HG02798 (cell line): Measurements from ENCODE around the gene KLHDC1.
"Not testable (repeated sequence)": the region's sequence is repeated elsewhere in the genome, so short reads cannot be mapped to it uniquely, and the experiment has no call there.

Experiments
- ATAC-seq: cut with Tn5 transposase; IDR thresholded peaks from one replicate; pipeline ENCODE4 v1.9.1; 2021; ENCODE audit warnings: mild to moderate bottlenecking; ENCODE audit not compliant: unreplicated experiment, poor library complexity

Gene KLHDC1

DNA sequence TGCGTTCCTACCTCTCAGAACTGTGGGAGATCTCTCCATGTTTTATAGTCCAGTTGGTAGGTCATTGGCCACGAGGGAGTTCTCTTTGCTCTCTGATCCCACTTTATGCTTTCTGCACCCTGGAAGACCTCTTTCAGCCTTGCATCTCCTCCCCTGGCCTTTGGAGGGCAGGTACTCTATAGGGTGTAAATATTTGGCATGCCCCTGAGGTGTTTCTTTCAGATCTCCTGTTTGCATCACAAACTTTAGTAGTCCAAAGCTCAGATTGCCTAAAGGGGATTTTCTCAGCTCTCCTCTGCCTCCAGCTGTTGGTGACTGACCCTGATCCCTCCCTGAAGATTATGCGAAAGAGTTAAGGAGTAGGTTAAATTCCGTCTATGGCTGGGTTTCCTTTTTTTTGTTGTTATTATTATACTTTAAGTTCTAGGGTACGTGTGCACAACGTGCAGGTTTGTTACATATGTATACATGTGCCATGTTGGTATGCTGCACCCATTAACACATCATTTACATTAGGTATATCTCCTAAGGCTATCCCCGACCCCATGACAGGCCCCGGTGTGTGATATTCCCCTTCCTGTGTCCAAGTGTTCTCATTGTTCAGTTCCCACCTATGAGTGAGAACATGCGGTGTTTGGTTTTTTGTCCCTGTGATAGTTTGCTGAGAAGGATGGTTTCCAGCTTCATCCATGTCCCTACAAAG lies 29.0 kb downstream of the KLHDC1 start:
- ATAC-seq, result not testable (repeated sequence)

DNA sequence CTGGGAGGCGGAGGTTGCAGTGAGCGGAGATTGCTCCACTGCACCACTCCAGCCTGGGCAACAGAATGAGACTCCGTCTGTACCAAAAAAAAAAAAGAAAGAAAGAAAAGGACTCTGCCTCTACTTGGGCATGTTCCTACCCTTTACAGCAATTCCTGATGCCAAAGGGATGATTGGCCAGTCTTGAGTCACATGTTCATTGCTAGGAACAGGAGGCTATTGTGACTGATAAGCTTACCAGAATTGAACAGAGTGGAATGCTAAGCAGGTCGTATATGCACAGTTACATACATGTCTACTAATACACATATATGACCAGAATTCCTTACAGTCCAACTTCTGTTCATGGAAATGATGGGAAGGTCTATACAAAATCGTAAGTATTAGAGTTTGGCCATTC lies 34.3 kb downstream of the KLHDC1 start:
- ATAC-seq, result no peak

DNA sequence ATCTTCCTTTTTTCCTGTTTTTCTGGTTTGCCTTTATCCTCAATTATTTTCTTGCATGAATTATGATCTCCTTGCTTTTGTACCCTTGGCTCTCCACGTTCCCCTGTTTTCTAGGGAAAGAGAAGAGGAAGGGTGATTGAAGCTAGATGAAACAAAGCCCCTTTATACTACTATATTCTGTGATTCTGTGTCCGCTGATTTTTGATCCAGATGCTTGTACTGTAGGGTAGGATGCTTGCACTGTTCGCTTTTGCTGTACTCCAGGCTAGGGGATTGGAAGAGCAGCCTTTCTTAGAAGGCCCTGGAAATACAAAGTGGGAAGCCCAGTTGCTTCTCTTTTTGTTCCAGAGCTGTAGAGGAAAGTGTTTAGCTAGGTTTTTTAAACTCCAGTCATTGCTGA lies 40.0 kb downstream of the KLHDC1 start:
- no peak for ATAC-seq

DNA sequence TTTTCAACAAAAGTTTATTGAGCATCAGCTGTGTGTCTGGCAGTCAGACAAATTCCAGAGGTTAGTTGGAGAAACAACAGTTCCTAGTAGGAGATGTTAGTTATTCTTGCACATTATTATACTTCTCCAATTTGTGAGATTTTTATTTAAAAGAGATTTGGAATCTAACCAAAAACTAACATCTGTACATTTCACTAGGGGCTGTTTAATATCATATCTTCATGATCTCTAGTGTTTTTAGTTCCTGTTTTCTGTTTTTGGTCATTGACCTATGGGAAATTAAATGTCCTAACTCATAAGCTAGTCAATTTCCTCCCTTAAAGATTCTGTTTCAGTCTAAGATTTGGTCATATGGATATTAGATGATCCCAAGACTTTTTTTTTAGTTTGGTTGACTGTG lies 40.9 kb downstream of the KLHDC1 start:
- no peak for ATAC-seq

DNA sequence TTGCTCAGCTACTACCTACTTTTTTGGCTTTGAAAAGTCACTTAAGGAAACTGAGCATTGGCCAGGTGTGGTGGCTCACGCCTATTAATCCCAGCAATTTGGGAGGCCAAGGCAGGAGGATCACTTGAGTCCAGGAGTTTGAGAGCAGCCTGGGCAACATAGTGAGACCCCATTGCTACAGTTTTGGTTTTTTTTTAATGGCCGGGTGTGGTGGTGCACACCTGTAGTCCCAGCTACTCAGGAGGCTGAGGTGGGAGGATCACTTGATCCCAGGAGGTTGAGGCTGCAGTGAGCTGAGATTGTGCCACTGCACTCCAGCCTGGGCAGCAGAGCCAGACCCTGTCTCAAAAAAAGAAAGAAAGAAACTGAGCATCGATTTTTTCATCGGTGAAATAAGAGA lies 42.7 kb downstream of the KLHDC1 start:
- ATAC-seq, result not testable (repeated sequence)

DNA sequence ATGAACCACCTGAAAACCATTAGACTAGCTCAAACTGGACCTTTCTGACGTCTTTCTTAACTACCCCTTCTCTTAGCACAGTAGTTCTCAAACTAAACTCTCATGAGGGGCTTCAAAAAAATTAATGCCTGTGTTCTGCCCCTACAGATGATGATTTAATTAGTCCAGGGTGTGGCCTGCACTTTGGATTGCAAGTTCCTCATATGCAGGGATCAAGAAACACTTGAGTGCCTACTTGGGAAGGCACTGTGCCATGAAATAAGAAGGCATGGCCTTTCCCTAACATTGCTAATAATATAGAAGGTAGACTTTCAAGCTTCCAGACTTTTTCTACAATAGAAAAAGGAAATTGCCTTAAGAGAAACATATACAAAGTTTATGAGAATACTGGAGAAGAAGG lies 52.3 kb downstream of the KLHDC1 start:
- no peak for ATAC-seq

DNA sequence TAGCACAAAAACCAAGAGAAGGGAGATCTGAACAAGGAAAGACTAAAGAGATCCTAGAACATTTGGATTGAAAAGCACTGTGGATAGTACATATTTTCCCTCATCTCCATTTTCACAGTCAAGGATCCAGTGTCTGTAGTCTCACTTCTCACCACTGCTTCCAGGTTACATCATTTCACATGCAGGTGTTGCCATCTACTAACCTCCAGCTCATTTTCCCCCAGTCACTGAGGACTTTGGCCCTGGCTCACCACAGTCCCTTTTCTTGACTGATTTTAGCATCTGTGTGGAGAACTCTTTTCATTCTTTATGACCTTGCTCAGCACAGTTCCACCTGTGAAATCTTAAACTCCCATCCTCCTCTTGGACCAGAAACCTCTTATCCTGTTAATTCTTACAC lies 53.6 kb downstream of the KLHDC1 start:
- not testable (repeated sequence) for ATAC-seq

DNA sequence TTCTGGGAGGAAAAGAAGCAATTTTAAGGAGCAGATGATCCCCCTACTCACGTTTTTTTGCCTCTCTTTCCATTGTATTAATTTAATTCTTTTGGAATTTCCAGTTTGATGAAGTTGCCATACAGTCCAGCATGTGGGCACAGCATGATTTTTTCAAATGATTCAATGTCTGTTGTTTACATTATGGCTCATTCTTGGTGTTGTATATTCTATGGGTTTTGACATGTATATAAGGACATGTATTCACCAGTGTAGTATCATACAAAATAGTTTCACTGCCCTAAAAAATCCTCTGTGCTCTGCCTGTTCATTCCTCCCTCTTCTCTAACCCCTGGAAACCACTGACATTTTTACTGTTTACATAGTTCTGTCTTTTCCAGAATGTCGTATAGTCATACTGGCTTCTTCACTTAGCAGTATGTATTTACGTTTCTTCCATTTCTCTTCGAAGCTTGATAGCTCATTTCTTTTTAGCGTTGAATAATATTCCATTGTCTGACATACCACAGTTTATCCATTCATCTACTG lies 61.7 kb downstream of the KLHDC1 start:
- ATAC-seq, result no peak

DNA sequence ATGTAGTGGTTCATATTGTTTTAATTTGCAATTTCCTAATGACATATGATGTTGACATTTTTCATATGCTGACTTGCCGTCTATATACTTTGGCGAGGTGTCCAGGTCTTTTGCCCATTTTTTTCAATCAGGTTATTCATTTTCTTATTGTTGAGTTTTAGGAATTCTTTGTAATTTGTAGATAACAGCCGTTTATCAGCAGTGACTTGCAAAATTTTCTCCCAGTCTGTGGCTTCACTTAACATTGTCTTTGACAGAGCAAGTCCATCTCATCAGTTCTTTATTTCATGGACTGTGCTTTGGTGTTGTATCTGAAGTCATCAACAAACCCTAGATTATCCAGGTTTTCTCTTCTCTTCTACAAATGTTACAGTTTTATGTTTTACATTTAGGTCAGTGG lies 62.5 kb downstream of the KLHDC1 start:
- no peak for ATAC-seq

DNA sequence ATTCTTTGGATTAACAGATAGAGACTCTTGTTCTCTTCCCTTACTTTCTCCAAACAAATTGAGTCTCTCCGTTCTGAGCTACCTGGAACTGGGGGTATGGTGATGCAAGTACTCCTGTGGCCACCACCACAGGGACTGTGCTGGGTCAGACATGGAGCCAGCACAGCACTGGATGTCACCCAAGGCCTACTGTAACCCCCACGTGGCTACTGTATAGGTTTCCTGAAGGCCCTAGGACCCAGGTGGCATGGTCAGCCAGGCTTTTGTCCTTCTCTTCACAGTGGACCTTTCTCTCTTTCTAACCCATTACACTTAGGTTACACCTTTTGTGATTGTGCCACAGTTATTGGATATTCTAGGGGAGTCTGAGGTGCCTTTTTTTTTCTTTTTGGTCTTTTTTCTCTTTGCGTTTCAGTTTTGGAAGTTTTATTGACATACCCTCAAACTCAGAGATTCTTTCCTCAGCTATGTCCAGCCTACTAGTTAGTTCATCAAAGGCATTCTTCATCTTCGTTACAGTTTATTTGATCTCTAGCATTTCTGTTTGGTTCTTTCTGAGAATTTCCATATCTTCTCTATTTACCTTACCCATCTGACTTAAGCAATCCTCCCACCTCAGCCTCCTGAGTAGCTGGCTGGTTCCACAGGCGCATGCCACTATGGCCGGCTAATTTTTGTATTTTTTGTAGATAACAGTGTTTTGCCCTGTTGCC lies 69.1 kb downstream of the KLHDC1 start:
- no peak for ATAC-seq

DNA sequence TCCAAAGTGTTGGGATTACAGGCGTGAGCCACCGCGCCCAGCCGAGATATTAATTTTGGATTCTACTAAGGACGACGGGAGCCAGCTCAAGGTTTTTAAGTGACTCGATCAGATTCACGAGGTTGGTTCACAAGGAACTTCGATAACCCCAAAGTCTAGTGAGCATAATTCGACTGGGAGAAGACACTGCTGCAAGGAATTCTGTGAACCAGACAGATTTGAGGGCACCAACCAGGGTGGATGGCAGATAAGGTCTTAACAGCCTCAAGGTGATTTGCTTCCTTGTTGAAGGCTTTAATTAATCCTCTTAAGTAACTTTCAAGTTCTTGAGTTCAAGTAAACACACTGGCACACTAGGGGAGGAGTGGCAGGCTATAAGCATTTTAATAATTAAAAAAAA lies 73.9 kb downstream of the KLHDC1 start:
- no peak for ATAC-seq

DNA sequence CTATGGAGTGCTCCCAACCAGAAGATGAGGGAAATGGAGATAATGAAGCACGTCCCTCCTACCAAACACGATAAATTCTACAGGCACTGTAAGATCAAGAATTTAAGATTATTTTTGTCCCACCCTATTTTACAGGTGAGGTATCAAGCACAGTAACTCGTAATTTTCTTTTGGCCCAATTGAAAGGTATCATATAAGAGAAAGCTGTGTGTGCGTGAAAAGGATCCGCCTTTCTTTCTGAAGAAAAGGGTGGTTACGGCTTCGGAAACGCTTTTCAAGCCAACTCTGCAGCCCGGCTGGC lies 74.3 kb downstream of the KLHDC1 start:
- no peak for ATAC-seq

DNA sequence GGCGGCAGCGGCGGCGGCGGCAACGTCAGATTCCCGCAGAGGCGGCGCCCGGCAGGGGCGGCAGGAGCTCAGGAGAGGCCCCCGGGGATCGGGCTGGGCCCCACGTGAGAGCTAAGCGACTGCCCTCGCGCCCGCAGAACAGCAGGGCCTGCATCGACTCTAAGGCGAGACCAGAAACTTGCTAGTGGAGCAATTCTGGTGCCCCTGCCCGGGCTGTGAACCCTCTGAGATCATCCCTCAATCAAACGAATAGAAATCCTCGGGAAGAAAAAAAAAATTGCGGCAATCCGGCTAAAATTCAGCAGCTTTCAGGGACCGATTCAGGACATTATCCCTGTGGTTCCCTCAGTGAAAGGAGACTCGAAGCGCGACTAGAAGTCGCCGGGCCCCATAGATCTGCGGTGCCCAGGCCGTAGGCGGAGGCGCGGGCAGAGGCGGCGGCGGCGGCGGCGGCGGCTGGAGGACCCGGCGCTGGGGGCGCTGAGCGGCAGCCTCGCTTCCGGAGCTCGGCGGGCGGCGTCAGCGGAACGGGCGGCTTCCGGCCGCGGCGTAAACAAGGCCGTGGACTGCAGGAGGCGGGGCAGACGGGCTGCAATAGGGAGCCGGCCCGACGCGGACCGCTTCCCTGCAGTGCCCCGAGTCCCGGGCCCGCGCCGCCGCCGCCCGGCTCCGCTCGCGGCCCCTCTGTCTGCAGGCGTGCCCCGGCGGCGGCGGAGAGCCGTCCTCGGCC lies 74.8 kb downstream of the KLHDC1 start, which contains the start of gene KLHDC2:
KLHDC2 (plus strand) TSS at position 583 of the 730 bp plus-strand sequence. CDS start 316 bp downstream, outside the sequence.
- ATAC-seq, result peak; percentile 96

DNA sequence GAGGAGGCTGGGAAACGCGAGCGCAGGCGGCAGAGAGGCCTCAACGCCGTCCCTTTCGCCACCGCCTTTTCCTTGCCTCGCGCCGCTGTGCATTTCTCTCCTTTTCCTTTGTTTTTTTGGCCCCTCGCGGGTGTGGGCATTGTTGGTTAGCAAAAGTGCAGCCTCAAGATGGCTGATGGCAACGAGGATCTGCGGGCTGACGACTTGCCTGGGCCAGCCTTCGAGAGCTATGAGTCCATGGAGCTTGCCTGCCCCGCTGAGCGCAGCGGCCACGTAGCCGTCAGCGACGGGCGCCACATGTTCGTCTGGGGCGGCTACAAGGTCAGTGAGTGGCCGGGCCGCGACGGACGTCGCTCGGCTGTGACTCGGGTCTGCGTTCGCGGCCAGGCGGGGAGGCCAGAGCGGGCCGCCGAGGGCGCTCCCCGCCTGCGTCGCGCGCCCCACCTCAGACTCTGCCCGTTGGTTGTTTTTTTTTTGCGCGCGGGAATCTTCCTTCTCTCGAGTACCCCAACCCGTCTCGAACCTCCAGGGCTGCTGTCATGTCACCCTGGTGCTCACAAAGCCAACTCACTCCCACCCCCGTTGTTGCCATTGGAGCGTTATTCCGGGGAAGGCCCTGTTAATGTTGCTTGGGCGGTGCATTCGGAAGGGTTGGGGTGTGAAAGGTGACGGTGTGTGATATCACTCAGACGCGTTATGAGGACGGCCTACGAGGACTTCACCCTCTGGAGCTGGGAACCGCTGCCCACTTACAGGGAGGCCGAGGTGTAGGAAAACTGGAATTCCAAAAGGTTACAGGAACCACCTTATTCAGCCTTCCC lies 75.6 kb downstream of the KLHDC1 start:
- ATAC-seq, result peak; percentile 27

DNA sequence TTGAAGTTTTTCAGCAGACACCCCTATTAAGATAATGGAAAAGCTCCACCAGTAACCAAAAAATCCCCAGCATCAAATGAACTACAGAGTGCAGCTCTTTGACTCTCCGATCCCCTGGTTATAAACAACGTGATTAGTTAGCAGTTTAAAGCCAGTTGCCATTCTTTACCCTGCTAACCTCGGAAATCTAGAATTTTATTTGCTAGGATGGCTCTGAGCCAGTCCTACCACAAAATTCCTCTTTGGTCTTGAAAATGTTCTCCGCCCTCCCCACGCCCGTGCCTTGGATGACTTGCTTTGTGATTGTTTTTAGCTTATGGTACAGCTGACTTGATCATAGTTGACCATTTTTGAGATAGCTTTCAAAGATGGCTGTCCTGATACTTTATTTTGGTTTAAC lies 76.3 kb downstream of the KLHDC1 start:
- ATAC-seq, result no peak

DNA sequence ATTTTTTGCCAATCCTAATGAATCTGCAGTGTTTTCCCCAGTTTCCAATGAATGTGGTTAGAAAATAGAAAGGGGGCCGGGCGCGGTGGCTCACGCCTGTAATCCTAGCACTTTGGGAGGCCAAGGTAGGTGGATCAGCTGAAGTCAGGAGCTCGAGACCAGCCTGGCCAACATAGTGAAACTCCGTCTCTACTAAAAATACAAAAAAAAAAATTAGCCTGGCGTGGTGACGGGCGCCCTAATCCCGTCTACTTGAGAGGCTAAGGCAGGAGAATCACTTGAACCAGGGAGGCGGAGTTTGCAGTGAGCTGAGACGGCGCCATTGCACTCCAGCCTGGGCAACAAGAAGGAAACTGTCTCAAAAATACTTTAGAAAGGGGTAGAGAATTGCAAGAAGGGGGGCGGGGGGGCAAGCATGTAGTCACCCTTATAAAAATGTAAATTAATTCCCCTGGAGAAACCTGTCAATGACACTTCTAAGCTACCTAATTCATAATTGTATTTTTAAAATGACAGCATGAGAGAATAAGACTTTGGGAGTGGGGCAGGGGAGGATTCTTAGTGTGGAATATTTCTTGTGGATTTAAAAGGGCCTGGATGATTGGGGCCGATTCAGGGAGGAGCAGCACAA lies 76.8 kb downstream of the KLHDC1 start:
- ATAC-seq, result no peak

DNA sequence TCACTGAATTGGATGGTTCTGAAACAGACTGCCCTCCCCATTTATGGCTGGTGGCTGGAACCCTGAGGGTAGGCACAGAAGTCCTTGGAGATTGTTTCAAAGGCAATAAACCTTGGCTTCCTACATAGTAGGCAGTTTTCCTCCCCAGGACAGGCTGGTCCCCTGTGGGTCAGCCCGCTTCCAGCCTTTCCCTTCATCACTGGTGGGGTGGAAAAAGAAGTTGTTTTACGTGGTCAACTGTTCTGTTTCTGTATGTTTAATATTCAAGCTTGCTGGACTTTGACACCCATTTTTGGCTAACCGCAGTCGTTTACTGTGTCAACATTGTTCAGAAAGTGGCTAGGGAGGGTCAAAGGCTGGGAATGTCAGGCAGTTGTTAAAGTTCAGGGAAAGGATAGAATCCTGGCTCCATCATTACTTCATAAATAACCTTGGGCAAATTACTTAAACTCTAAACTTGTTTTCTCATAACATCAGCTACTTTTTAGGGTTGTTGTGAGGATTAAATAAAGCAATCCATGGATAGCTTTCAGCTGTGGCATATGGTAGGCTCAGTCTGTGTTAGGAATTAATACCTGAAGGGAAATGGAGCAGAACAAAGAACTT lies 77.4 kb downstream of the KLHDC1 start:
- no peak for ATAC-seq

DNA sequence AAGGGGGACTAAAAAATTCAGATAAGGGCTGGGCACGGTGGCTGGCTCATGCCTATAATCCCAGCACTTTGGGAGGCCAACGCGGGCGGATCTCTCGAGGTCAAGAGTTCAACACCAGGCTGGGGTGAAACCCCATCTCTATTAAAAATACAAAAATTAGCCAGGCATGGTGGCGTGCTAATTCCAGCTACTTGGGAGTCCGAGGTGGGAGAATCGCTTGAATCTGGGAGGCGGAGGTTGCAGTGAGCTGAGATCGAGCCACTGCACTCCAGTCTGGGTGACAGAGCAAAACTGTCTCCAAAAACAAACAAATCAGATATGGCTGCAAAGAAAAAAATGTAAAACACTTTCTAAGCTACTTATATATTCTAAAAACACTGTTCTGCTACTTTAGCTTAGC lies 78.8 kb downstream of the KLHDC1 start:
- ATAC-seq, result not testable (repeated sequence)

DNA sequence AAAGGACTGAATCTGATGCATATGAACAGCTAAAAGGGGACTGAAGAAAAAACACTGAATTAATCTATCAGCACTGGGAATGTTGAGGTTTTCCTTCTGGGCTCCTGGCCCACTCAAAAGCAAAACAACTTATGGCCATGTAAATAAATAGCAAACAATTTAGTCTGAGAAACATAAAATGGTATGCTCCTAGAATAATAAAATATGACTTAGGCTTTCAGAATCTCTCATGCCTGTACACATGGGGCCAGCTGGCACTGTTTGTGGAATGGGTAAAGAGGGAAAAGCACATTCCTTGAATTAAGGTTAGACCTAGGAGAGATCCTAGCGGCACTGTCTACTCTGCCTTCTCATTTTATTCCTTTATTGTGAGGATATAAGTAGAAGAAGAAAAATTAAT lies 81.2 kb downstream of the KLHDC1 start:
- ATAC-seq, result no peak

DNA sequence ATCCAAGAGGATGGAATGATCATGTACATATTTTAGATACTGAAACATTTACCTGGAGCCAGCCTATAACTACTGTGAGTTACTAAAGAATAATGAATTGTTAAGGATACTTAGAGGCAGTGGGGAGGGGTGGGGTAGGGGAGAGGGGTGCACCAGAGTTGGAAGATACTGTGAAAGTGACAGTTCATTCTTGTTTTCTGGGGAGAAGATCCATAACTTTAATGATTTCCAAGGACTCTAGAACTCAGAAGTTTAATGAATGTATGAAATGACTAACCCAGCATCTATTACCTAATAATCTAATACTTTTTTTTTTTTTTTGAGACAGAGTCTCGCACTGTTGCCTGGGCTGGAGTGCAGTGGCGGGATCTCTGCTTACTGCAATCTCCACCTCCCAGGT lies 85.5 kb downstream of the KLHDC1 start:
- no peak for ATAC-seq
